HepG2 (cell line): ENCODE results near the gene GPN2. TPM values are rescaled to one million over a fixed set of nuclear protein-coding genes. Genes with fewer than 3 reads are reported as not detected.

Source experiments
- ARID2 ChIP-seq: sonication (generic); formaldehyde crosslinking; IDR thresholded peaks from 2 replicates; pipeline ENCODE4 v1.8.1; 2022; ENCODE audit warnings: mild to moderate bottlenecking, missing genetic modification reagents, borderline replicate concordance
- BHLHE40 ChIP-seq: IDR thresholded peaks from 2 replicates; pipeline ENCODE4 v1.6.1; 2011; ENCODE audit warnings: low read length, improper control_type of control experiment
- FLYWCH1 ChIP-seq: sonication (generic); formaldehyde crosslinking; IDR thresholded peaks from 2 replicates; pipeline ENCODE4 v1.8.1; 2023; ENCODE audit warnings: mild to moderate bottlenecking, missing genetic modification reagents
- FOSL1 ChIP-seq: sonication (generic); formaldehyde crosslinking; IDR thresholded peaks from 2 replicates; pipeline ENCODE4 v1.9.0; 2021; ENCODE audit warnings: missing genetic modification reagents, borderline replicate concordance
- FOSL2 ChIP-seq: sonication (generic); formaldehyde crosslinking; IDR thresholded peaks from 2 replicates; pipeline ENCODE4 v1.4.0; 2020; ENCODE audit warnings: missing genetic modification reagents
- IKZF1 ChIP-seq: fragments of 450-650 bp; IDR thresholded peaks from 2 replicates; pipeline ENCODE4 v1.7.1; 2016
- ISL2 ChIP-seq: sonication (generic); formaldehyde crosslinking; IDR thresholded peaks from 2 replicates; pipeline ENCODE4 v1.5.0; 2020; ENCODE audit warnings: missing genetic modification reagents
- MIER3 ChIP-seq: IDR thresholded peaks from 2 replicates; pipeline ENCODE4 v1.6.1; 2016; ENCODE audit warnings: missing compliant biosample characterization, borderline replicate concordance
- MIXL1 ChIP-seq: IDR thresholded peaks from 2 replicates; pipeline ENCODE4 v1.6.1; 2016
- MTERF4 ChIP-seq: sonication (generic); formaldehyde crosslinking; IDR thresholded peaks from 2 replicates; pipeline ENCODE4 v1.8.0; 2023; ENCODE audit warnings: mild to moderate bottlenecking, missing genetic modification reagents
- MZF1 ChIP-seq: sonication (generic); formaldehyde crosslinking; IDR thresholded peaks from 2 replicates; pipeline ENCODE4 v1.8.1; 2023; ENCODE audit warnings: mild to moderate bottlenecking, missing genetic modification reagents, borderline replicate concordance
- PCBP2 ChIP-seq: fragments of 200-400 bp; formaldehyde crosslinking; optimal IDR thresholded peaks from 2 replicates; pipeline ENCODE3; 2018; ENCODE audit warnings: low read length, low read depth; ENCODE audit not compliant: poor library complexity, severe bottlenecking
- RCOR2 ChIP-seq: IDR thresholded peaks from 2 replicates; pipeline ENCODE4 v1.6.1; 2016; ENCODE audit warnings: missing biosample characterization, missing genetic modification reagents
- SMAD1 ChIP-seq: sonication (generic); formaldehyde crosslinking; IDR thresholded peaks from 2 replicates; pipeline ENCODE4 v1.4.0; 2020; ENCODE audit warnings: missing genetic modification reagents, low read depth, mild to moderate bottlenecking, borderline replicate concordance
- TFAP4 ChIP-seq: sonication (generic); IDR thresholded peaks from 2 replicates; pipeline ENCODE4 v1.6.1; 2016; ENCODE audit warnings: low read depth, borderline replicate concordance
- TIGD3 ChIP-seq: sonication (generic); formaldehyde crosslinking; IDR thresholded peaks from 2 replicates; pipeline ENCODE4 v1.5.1; 2020; ENCODE audit warnings: mild to moderate bottlenecking, missing genetic modification reagents, borderline replicate concordance
- ZFP1 ChIP-seq: IDR thresholded peaks from 2 replicates; pipeline ENCODE4 v1.6.1; 2016
- ZNF432 ChIP-seq: sonication (generic); formaldehyde crosslinking; IDR thresholded peaks from 2 replicates; pipeline ENCODE4 v1.5.0; 2020; ENCODE audit warnings: missing genetic modification reagents, mild to moderate bottlenecking, borderline replicate concordance
- ZNF446 ChIP-seq: sonication (generic); formaldehyde crosslinking; IDR thresholded peaks from 2 replicates; pipeline ENCODE4 v1.5.0; 2020; ENCODE audit warnings: mild to moderate bottlenecking, missing genetic modification reagents
- ZNF790 ChIP-seq: sonication (generic); formaldehyde crosslinking; IDR thresholded peaks from 2 replicates; pipeline ENCODE4 v1.8.0; 2022; ENCODE audit warnings: missing genetic modification reagents, mild to moderate bottlenecking, borderline replicate concordance
- polyA plus RNA-seq, 8 experiments: library from polyadenylated mRNA; depleted of rRNA in 3 of 8; stranded (reverse) in 7 of 8; unstranded in 1 of 8; fragments of >200 nt; fragmentation: Illumina TruSeq in 4 of 8; extraction: Trizol in 4 of 8; gene quantifications; 2 replicates each; pipeline versions ENCODE4 v1.2.1 to v1.2.3, GENCODE V29; 2011 to 2016; ENCODE audit warnings: low read depth in 4 of 8, missing spikeins in 1 of 8, mixed read lengths in 1 of 8; ENCODE audit not compliant: insufficient read depth in 1 of 8
- total RNA-seq, 5 experiments: library from RNA; depleted of rRNA; stranded (reverse); fragments of >200 nt; fragmentation: Illumina TruSeq; extraction: Trizol; gene quantifications; 2 replicates each; pipeline ENCODE4 v1.2.3, GENCODE V29; 2016; ENCODE audit warnings: low read depth in 1 of 5
- TF ChIP-seq, protein P1 (sequence below): sonication (generic); formaldehyde crosslinking; IDR thresholded peaks from 2 replicates; pipeline ENCODE4 v1.5.0; 2020; ENCODE audit warnings: mild to moderate bottlenecking, missing genetic modification reagents
- TF ChIP-seq, protein P2 (sequence below): sonication (generic); formaldehyde crosslinking; IDR thresholded peaks from 2 replicates; pipeline ENCODE4 v1.4.0; 2020; ENCODE audit warnings: mild to moderate bottlenecking, missing genetic modification reagents
- TF ChIP-seq, protein P3 (sequence below): sonication (generic); formaldehyde crosslinking; IDR thresholded peaks from 2 replicates; pipeline ENCODE4 v1.4.0; 2020; ENCODE audit warnings: mild to moderate bottlenecking, missing genetic modification reagents, borderline replicate concordance

Gene GPN2
- total and polyA plus RNA-seq, 2 of the 13 experiments (the other 11 are each of a cell fraction or from before 2014, with no cell fraction given) = 19.3 to 38.9 TPM

GRCh38 chr1:26900001-26900814, 10.1 kb upstream of the GPN2 start, which contains the start of gene GPATCH3 (continued):
- TF ChIP-seq ARID2 (peak; percentile 98), FLYWCH1 (CRISPR knock-in tag) (no peak), FOSL1 (CRISPR knock-in tag) (no peak), ZNF446 (no peak), BHLHE40 (no peak), RCOR2 (CRISPR knock-in tag) (peak; percentile 39; the same call in 1 of the 2 replicates), ZNF432 (CRISPR knock-in tag) (no peak), FOSL2 (CRISPR knock-in tag) (peak; percentile 30; the same call in 1 of the 2 replicates), MIER3 (CRISPR knock-in tag) (peak; percentile 93; the same call in 1 of the 2 replicates), TFAP4 (no peak; the same call in 1 of the 2 replicates), TIGD3 (CRISPR knock-in tag) (no peak), SMAD1 (CRISPR knock-in tag) (no peak; the same call in 1 of the 2 replicates), MTERF4 (no peak), ZNF790 (CRISPR knock-in tag) (no peak), IKZF1 (no peak), PCBP2 (no peak), ISL2 (CRISPR knock-in tag) (peak; percentile 73), ZFP1 (CRISPR knock-in tag) (no peak), MZF1 (no peak), MIXL1 (CRISPR knock-in tag) (peak; percentile 36; the same call in 1 of the 2 replicates)
- TF ChIP-seq, protein P1, sequence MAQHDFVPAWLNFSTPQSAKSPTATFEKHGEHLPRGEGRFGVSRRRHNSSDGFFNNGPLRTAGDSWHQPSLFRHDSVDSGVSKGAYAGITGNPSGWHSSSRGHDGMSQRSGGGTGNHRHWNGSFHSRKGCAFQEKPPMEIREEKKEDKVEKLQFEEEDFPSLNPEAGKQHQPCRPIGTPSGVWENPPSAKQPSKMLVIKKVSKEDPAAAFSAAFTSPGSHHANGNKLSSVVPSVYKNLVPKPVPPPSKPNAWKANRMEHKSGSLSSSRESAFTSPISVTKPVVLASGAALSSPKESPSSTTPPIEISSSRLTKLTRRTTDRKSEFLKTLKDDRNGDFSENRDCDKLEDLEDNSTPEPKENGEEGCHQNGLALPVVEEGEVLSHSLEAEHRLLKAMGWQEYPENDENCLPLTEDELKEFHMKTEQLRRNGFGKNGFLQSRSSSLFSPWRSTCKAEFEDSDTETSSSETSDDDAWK (CRISPR knock-in tag) = no peak
- TF ChIP-seq, protein P2, sequence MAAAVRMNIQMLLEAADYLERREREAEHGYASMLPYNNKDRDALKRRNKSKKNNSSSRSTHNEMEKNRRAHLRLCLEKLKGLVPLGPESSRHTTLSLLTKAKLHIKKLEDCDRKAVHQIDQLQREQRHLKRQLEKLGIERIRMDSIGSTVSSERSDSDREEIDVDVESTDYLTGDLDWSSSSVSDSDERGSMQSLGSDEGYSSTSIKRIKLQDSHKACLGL (CRISPR knock-in tag) = no peak
- TF ChIP-seq, protein P3, sequence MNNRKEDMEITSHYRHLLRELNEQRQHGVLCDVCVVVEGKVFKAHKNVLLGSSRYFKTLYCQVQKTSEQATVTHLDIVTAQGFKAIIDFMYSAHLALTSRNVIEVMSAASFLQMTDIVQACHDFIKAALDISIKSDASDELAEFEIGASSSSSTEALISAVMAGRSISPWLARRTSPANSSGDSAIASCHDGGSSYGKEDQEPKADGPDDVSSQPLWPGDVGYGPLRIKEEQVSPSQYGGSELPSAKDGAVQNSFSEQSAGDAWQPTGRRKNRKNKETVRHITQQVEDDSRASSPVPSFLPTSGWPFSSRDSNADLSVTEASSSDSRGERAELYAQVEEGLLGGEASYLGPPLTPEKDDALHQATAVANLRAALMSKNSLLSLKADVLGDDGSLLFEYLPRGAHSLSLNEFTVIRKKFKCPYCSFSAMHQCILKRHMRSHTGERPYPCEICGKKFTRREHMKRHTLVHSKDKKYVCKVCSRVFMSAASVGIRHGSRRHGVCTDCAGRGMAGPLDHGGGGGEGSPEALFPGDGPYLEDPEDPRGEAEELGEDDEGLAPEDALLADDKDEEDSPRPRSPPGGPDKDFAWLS (CRISPR knock-in tag) = no peak
